ENCODE measurements around the gene PDIA2.

DNA sequence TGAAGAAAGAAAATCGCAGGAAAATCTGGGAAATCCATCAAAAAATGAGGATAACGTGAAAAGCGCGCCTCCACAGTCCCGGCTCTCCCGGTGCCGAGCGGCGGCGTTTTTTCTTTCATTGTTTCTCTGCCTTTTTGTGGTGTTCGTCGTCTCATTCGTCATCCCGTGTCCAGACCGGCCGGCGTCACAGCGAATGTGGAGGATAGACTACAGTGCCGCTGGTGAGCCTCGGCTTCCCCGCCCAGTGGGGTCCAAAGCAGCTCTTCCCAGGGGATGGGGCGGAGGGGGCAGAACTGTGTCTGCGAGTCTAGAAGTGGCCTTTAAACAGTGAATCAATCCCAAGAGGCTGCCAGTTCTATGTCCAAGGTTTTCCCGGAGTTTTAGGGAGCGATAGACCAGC, 28.5 kb upstream of the PDIA2 start:
- TF ChIP-seq POLR2AphosphoS5 (IDR thresholded peaks at IDR 0.05; ENCODE audit: low read depth, low read length) (no peak), RFX5 (IDR thresholded peaks at IDR 0.05; ENCODE audit: low read length) (no peak), EP300 (IDR thresholded peaks at IDR 0.05; ENCODE audit: borderline replicate concordance in 1 of 2, low read depth in 1 of 2, low read length in 1 of 2) (no peak), SIN3A (IDR thresholded peaks at IDR 0.05; ENCODE audit: borderline replicate concordance, low read depth, low read length) (no peak), PBX3 (IDR thresholded peaks at IDR 0.05) (no peak), FOXM1 (IDR thresholded peaks at IDR 0.05; ENCODE audit: low read depth) (no peak), GABPA (IDR thresholded peaks at IDR 0.05; ENCODE audit: low read depth) (no peak), EZH2phosphoT487 (IDR thresholded peaks at IDR 0.05; ENCODE audit: borderline replicate concordance, low read depth) (no peak), JUND (IDR thresholded peaks at IDR 0.05) (no peak)
- TF ChIP-seq, protein P1, sequence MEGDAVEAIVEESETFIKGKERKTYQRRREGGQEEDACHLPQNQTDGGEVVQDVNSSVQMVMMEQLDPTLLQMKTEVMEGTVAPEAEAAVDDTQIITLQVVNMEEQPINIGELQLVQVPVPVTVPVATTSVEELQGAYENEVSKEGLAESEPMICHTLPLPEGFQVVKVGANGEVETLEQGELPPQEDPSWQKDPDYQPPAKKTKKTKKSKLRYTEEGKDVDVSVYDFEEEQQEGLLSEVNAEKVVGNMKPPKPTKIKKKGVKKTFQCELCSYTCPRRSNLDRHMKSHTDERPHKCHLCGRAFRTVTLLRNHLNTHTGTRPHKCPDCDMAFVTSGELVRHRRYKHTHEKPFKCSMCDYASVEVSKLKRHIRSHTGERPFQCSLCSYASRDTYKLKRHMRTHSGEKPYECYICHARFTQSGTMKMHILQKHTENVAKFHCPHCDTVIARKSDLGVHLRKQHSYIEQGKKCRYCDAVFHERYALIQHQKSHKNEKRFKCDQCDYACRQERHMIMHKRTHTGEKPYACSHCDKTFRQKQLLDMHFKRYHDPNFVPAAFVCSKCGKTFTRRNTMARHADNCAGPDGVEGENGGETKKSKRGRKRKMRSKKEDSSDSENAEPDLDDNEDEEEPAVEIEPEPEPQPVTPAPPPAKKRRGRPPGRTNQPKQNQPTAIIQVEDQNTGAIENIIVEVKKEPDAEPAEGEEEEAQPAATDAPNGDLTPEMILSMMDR (IDR thresholded peaks at IDR 0.05), result no peak
